Activated naive CD4-positive, alpha-beta T cell treated with anti-CD3 and anti-CD28 coated beads, Interleukin-2, amount 50 U/mL, for 24 hours (primary cell): Measurements from ENCODE around the gene TBC1D21.

Experiments used
- H3K27ac Mint-ChIP-seq: one replicate; pipeline ENCODE4 v1.8.0; 2021; ENCODE audit warnings: mild to moderate bottlenecking, mixed read lengths
- H3K27me3 Mint-ChIP-seq: one replicate; pipeline ENCODE4 v1.8.0; 2021; ENCODE audit warnings: mixed read lengths
- H3K36me3 Mint-ChIP-seq: one replicate; pipeline ENCODE4 v1.8.0; 2021; ENCODE audit warnings: mixed read lengths
- H3K4me1 Mint-ChIP-seq: one replicate; pipeline ENCODE4 v1.8.0; 2021; ENCODE audit warnings: mixed read lengths
- H3K4me3 Mint-ChIP-seq: one replicate; pipeline ENCODE4 v1.8.0; 2021; ENCODE audit warnings: mild to moderate bottlenecking, mixed read lengths
- H3K9me3 Mint-ChIP-seq: one replicate; pipeline ENCODE4 v1.8.0; 2021; ENCODE audit warnings: mixed read lengths

Gene TBC1D21

GRCh38 chr15:73894133-73894814 lies 20.9 kb downstream of the TBC1D21 start:
- Mint-ChIP-seq H3K36me3 (no peaks in the 10 kb centered on the region), H3K27ac (no peak overlapping the region), H3K4me1 (no peaks in the 10 kb centered on the region), H3K27me3 (peaks cover 2% of the 10 kb centered on the region), H3K4me3 (no peak overlapping the region), H3K9me3 (no peaks in the 10 kb centered on the region)

- H3K27me3 Mint-ChIP-seq = no peaks in the 10 kb centered on the region
- no peak overlapping the region for H3K27ac Mint-ChIP-seq
- no peaks in the 10 kb centered on the region for H3K36me3 Mint-ChIP-seq
- H3K9me3 Mint-ChIP-seq = no peaks in the 10 kb centered on the region
- no peak overlapping the region for H3K4me3 Mint-ChIP-seq
- H3K4me1 Mint-ChIP-seq = no peaks in the 10 kb centered on the region
These were observed 24.3 kb downstream of the TBC1D21 start for GRCh38 chr15:73897441-73898261.

GRCh38 chr15:73899197-73900094 lies 26.1 kb downstream of the TBC1D21 start:
- H3K4me3 Mint-ChIP-seq = no peak overlapping the region
- H3K4me1 Mint-ChIP-seq = no peaks in the 10 kb centered on the region
- H3K9me3 Mint-ChIP-seq = no peaks in the 10 kb centered on the region
- no peaks in the 10 kb centered on the region for H3K36me3 Mint-ChIP-seq
- H3K27me3 Mint-ChIP-seq = no peaks in the 10 kb centered on the region
- no peak overlapping the region for H3K27ac Mint-ChIP-seq

- H3K4me3 Mint-ChIP-seq = no peak overlapping the region
- no peaks in the 10 kb centered on the region for H3K4me1 Mint-ChIP-seq
- no peak overlapping the region for H3K27ac Mint-ChIP-seq
These were observed 26.8 kb downstream of the TBC1D21 start for GRCh38 chr15:73900095-73900712.

GRCh38 chr15:73901126-73901810 lies 27.9 kb downstream of the TBC1D21 start:
- Mint-ChIP-seq H3K4me3 (no peak overlapping the region), H3K27me3 (no peaks in the 10 kb centered on the region), H3K36me3 (no peaks in the 10 kb centered on the region), H3K4me1 (no peaks in the 10 kb centered on the region), H3K27ac (no peak overlapping the region), H3K9me3 (no peaks in the 10 kb centered on the region)

More at GRCh38 chr15:73900095-73900712, 26.8 kb downstream of the TBC1D21 start:
- H3K27me3 Mint-ChIP-seq = no peaks in the 10 kb centered on the region
- H3K36me3 Mint-ChIP-seq = no peaks in the 10 kb centered on the region
- H3K9me3 Mint-ChIP-seq = no peaks in the 10 kb centered on the region

GRCh38 chr15:73902121-73903020 lies 29.0 kb downstream of the TBC1D21 start:
- no peak overlapping the region for H3K4me3 Mint-ChIP-seq
- no peaks in the 10 kb centered on the region for H3K27me3 Mint-ChIP-seq
- H3K27ac Mint-ChIP-seq = no peak overlapping the region
- H3K36me3 Mint-ChIP-seq = no peaks in the 10 kb centered on the region
- no peaks in the 10 kb centered on the region for H3K9me3 Mint-ChIP-seq
- H3K4me1 Mint-ChIP-seq = no peaks in the 10 kb centered on the region

GRCh38 chr15:73904026-73904815 lies 30.9 kb downstream of the TBC1D21 start:
- Mint-ChIP-seq H3K4me1 (no peaks in the 10 kb centered on the region), H3K36me3 (no peaks in the 10 kb centered on the region), H3K27me3 (no peaks in the 10 kb centered on the region), H3K27ac (no peak overlapping the region), H3K4me3 (no peak overlapping the region), H3K9me3 (no peaks in the 10 kb centered on the region)

- H3K27me3 Mint-ChIP-seq = no peaks in the 10 kb centered on the region
- no peaks in the 10 kb centered on the region for H3K9me3 Mint-ChIP-seq
- no peaks in the 10 kb centered on the region for H3K4me1 Mint-ChIP-seq
- no peak overlapping the region for H3K4me3 Mint-ChIP-seq
- H3K27ac Mint-ChIP-seq = no peak overlapping the region
- H3K36me3 Mint-ChIP-seq = no peaks in the 10 kb centered on the region
These were observed 32.0 kb downstream of the TBC1D21 start for GRCh38 chr15:73905225-73905827.

- H3K4me3 Mint-ChIP-seq = no peak overlapping the region
- no peaks in the 10 kb centered on the region for H3K4me1 Mint-ChIP-seq
- H3K27me3 Mint-ChIP-seq = no peaks in the 10 kb centered on the region
- H3K27ac Mint-ChIP-seq = no peak overlapping the region
- H3K36me3 Mint-ChIP-seq = no peaks in the 10 kb centered on the region
- no peaks in the 10 kb centered on the region for H3K9me3 Mint-ChIP-seq
These were observed 33.1 kb downstream of the TBC1D21 start for GRCh38 chr15:73906346-73907034.

GRCh38 chr15:73907035-73907408 lies 33.7 kb downstream of the TBC1D21 start:
- H3K27me3 Mint-ChIP-seq = no peaks in the 10 kb centered on the region
- H3K4me3 Mint-ChIP-seq = no peak overlapping the region
- no peaks in the 10 kb centered on the region for H3K4me1 Mint-ChIP-seq
- no peaks in the 10 kb centered on the region for H3K9me3 Mint-ChIP-seq
- no peaks in the 10 kb centered on the region for H3K36me3 Mint-ChIP-seq
- no peak overlapping the region for H3K27ac Mint-ChIP-seq

- H3K4me3 Mint-ChIP-seq = no peak overlapping the region
- H3K4me1 Mint-ChIP-seq = no peaks in the 10 kb centered on the region
- H3K9me3 Mint-ChIP-seq = no peaks in the 10 kb centered on the region
- H3K36me3 Mint-ChIP-seq = no peaks in the 10 kb centered on the region
- H3K27ac Mint-ChIP-seq = no peak overlapping the region
- H3K27me3 Mint-ChIP-seq = no peaks in the 10 kb centered on the region
These were observed 34.9 kb downstream of the TBC1D21 start for GRCh38 chr15:73908030-73908821.

GRCh38 chr15:73908822-73909122 lies 35.4 kb downstream of the TBC1D21 start:
- H3K27me3 Mint-ChIP-seq = no peaks in the 10 kb centered on the region
- H3K4me3 Mint-ChIP-seq = no peak overlapping the region
- H3K4me1 Mint-ChIP-seq = no peaks in the 10 kb centered on the region
- no peak overlapping the region for H3K27ac Mint-ChIP-seq
- no peaks in the 10 kb centered on the region for H3K9me3 Mint-ChIP-seq
- no peaks in the 10 kb centered on the region for H3K36me3 Mint-ChIP-seq
